ENCODE measurements around the gene PRRT1B.
"Not testable (repeated sequence)": the region's sequence is repeated elsewhere in the genome, so short reads cannot be mapped to it uniquely, and the experiment has no call there.

Gene PRRT1B

DNA sequence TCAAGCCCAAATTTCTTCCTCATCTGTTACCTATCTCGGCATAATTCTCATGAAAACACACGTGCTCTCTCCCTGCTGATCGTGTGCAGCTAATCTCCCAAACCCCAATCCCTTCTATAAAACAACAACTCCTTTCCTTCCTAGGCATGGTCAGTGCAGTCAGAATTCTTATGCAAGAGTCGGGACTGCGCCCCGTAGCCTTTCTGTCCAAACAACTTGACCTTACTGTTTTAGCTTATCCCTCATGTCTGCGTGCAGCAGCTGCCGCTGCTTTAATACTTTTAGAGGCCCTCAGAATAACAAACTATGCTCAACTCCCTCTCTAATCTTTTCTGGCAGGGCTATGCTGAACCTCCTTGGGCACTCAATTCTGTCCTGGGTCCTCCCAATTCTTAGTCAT lies 5.1 kb downstream of the PRRT1B start:
- not testable (repeated sequence) for DNase-seq (ENCODE audit: low read depth, low spot score)

DNA sequence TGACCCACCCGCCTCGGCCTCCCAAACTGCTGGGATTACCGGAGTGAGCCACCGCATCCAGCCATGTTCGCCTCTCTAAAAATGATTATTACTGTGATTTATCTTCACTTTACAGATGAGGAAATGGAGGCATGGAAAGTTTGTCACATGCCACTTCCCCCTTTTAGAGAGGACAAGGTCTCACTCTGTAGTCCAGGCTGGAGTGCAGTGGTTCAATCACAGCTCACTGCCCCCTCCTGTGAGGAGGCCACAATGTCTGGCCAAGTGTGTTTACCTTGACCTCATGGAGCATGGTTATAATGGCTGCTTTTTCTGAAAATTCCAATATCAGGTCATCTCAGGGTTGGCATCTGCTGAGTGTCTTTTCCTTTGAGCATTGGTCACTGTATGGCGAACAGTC lies 6.7 kb downstream of the PRRT1B start:
- DNase-seq (ENCODE audit: low read depth, low spot score) = no peak

DNA sequence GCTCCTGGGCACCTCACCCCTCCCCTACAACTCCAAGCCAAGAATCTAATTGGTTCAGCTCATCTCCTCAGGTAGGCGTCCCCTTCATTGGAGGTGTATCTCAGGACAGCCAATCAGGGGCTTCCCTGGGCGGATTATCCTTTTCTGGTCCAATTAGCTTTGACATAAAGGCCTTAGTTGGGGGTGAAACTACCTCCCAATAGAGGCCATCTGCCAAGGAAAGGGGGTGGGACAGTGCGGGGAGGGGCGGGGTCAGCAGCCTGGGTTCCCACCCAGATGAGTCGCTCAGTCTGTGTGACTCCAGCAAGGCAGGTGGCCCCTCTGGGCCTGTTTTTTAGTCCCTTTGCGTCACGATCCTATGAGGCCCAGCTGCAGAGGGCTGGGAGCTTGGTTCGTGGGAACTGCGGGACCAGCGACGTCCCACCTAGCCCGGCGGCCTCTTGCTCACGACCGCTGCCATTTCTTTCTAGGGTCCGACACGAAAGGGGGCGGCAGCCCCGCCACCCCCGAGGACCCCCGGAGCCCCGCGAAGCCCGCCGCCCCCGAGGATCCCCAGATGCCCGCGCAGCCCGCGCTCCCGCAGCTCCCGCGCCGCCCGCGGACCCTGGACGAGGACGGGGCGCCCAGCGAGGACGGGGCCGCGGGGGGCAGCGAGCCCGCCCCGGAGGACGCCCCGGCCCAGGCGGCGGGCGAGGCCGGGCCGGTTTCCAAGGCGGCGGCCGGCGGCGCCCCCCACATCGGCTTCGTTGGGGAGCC lies 8.9 kb downstream of the PRRT1B start:
- no peak for DNase-seq (ENCODE audit: low read depth, low spot score)

DNA sequence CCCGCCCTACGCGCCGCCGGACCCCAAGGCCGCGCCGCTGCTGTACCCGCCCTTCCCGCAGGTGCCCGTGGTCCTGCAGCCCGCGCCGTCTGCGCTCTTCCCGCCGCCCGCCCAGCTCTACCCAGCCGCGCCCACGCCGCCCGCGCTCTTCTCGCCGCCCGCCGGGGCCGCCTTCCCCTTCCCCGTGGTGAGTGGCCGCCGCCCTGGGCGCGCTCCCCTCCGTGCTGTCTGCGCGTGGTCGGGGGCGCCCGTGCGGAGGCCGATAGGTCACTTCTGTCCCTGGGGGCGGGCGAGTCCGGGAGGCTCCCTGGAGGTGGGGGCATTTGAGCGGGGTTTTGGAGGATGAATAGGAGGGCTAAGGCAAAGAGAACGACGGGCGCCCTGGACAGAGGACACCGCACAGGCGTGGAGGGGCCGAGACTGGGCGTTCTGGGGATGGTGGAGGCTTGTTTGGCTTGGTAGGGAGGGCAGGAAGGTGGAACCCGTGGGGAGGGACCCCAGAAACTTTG lies 9.6 kb downstream of the PRRT1B start:
- DNase-seq (ENCODE audit: low read depth, low spot score) = no peak

DNA sequence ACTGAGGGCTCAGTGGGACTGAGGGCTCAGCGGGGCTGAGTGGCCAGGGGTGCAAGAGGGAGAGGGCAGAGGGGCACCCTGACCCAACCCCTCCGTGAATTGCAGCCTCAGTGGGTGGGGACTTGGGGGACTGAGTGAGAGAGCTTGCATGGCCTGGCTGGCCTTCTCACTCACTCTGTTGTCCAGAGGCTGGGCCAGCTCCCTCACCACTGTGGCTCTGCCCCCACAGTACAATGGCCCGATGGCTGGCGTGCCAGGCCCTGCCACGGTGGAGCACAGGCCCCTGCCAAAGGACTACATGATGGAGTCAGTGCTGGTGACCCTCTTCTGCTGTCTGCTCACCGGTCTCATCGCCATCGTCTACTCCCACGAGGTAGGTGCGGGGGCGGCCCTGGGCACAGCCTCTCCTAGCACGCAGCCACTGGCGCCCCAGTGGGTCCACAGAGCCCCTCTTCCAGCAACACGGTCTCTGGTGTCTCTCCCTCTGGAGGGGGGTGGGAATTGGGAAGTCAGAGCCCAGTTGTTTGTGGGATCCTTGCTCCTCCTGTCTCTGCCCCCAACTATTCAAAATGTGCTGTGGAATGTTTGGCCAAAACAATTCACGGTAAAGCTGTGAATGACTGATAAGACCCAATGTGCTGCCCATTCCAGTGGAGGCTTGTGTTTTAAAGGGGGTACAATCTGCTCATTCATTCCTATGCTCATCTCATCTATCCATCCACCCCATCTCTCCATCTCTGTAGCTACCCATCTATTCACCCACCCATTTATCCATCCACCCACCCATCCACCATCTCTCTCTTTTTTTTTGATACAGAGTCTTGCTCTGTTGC lies 10.7 kb downstream of the PRRT1B start:
- DNase-seq (ENCODE audit: low read depth, low spot score) = no peak

DNA sequence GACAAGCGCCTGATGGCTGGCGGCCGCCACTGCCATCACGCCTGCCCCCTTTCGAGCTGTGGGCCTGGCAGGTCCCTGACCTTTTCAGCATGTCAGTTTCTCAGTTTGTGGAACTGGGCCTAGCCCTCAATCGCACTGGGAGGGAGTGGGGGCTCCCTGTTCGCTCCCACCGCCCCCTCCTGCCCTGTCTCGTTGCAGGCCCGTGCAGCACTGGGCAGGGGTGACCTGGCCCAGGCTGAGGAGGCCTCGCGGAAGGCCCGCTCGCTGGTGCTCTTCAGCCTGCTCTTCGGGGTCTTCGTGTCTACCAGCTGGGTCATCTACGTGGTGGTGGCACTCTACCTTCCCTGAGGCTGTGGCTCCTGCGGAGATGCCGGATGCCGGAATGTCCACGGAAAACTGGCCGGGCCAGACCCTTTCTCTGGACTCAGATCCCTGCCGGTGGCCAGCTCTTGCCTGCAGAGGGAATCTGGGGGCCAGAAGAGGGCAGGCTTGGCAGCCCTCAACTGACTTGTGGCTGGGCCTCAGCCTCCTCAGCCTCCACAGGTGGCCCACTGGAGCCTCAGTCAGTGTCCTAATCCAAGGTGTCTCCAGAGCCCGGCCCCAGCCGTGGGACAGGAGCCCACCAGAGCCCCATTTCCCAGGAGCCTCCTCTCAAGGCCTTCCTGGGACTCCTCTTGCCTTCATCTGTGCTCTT lies 12.7 kb downstream of the PRRT1B start:
- no peak for DNase-seq (ENCODE audit: low read depth, low spot score)

DNA sequence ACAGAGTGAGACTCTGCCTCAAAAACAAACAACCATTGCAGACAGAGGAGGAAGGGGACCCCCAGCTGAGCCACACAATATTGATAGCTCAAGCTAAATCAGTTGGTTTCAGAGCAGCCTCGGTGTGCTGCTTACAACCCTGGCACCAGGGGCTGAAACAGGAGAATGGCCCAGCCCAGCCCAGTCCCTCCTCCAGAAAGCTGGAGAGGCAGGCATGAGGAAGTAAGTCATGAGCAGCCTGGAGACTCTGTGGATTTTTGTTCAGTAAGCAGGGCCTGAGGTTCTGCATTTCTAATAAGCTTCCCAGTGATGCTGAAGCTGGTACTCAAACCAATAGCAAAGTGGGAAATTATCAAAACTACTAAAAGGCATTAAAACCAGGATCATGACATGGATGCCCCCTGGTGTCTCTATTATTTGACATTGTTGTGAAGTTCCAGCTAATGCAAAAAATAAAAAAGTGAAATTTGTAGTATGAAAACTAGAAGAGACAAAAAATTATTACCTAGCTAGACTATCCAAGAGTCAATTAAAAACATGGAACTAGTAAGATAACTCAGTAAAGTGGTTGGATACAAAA lies 14.2 kb downstream of the PRRT1B start:
- no peak for DNase-seq (ENCODE audit: low read depth, low spot score)

DNA sequence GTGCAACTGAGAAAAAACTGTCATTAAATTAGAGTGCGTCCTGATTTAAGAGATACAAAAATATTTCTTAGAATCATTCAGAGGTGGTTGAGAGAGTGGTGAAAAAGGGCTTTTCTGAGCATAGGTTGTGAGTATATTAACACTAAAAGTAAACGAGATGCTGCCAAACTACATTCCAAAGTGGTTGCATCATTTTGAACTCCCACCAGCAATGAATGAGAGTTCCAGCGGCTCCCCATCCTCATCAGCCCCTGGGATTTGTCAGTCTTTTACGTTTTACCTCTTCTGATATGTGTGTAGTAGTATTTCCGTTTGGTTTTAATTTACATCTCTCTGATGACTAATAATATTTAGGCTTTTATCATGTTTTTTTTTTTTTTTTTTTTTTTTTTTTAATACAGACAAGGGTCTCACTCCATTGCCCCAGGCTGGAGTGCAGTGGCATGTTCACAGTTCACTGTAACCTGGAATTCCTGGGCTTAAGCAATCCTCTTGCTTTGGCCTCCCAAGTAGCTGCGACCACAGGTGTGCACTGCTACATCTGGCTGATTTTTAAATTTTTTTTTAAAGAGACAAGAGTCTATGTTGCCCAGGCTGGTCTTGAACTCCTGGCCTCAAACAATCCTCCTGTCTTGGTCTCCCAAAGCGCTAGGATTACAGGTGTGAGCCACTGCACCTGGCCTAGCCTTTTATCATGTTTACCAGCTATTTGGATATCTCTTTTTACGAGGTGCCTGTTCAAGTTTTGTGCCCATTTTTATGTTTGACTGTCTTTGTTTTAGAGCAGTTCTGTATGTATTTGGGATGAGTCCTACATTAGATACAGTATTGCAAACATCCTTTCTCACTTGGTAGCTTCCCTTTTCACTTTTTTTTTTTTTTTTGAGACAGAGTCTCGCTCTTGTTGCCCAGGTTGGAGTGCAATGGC lies 17.0 kb downstream of the PRRT1B start:
- DNase-seq (ENCODE audit: low read depth, low spot score) = no peak

DNA sequence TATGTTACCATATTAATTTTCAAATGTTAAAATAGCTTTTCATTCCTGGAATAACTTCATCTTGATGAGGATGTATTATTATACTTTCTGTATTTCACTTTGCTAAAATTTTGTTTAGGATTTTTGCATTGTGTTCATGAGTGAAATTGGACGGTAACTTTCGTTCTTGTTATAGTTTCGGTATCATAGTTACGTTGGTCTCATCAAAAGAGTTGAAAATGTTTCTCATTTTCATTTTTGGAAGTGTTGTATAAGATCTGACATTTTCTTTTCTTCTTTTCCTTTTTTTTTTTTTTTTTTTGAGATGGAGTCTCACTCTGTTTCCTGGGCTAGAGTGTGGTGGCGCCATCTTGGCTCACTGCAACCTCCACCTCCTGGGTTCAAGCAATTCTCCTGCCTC lies 20.0 kb downstream of the PRRT1B start:
- no peak for DNase-seq (ENCODE audit: low read depth, low spot score)

DNA sequence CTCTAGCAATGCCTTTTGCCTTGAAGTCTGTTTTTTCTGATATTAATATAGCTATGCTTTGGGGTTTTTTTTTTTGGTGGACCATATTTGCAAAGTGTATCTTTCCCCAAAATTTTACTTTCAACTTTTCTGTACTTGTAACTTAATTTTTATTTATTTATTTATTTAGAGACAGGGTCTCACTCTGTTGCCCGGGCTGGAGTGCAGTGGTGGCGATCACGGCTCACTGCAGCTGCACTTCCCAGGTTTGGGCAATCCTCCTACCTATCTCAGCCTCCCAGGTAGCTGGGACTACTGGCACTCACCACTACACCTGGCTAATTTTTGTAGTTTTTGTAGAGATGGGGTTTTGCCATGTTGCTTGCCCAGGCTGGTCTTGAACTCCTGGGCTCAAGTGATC lies 20.8 kb downstream of the PRRT1B start:
- DNase-seq (ENCODE audit: low read depth, low spot score) = no peak

DNA sequence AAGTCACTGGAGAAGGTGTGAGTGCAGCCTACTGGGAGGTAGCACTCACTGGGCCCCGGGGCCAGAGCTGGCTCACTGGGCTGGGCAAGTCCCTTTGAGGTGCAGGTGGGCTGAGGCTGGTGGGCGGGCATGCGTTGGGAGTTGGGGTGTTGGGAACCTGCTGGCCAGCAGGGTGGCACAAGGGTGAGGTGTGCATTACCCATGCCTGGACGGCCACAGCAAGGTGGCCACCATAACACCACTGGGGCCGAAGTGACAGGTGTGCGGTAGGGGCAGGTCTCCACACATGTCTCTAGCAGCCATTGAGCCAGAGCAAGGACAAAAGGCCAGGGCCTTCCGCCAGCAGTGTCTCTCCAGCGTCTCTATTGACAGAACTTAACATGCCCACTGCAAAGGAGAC lies 22.6 kb downstream of the PRRT1B start:
- DNase-seq (ENCODE audit: low read depth, low spot score) = no peak

DNA sequence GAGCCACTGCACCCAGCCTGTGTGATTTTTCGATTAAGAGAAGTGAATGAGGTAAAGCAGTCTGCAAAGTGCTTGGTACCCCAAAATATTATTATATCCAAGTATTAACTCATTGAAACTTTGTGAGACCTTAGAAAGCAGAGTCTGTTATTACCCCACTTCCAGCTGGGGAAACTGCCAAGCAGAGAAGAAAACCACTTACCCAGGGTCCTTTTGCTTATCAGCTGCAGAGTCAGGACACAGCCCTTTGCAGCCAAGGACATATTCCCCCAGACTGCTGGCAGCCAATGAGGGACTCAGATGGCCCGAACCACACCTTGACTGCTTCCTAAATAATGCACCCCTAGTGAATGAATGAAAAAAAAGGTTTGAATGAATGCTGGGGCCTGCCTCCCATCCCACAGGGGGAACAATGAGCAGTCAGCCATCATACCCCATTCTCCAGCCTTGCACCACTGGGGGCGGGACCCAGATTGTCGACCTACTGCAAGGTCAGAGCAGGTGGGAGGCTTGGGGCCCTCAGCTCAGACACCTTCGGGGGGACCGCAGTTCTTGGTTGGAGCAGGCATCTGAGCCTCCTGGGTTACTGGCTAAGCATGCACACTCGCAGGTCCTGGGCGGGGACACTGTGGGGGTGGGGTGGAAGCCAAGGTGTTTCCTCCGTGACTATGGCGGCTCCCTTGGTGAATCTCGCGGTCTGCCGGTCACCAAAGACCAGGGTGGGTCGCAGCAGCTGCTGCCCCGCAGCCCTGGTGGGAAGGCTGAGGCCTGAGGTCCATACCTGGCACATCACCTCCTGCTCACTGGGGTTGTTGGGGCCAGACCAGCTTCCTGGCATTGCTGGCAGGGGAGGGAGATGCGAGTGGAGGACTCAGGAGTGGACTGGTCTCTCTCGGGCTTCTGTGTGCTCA lies 29.7 kb downstream of the PRRT1B start:
- DNase-seq (ENCODE audit: low read depth, low spot score) = no peak

DNA sequence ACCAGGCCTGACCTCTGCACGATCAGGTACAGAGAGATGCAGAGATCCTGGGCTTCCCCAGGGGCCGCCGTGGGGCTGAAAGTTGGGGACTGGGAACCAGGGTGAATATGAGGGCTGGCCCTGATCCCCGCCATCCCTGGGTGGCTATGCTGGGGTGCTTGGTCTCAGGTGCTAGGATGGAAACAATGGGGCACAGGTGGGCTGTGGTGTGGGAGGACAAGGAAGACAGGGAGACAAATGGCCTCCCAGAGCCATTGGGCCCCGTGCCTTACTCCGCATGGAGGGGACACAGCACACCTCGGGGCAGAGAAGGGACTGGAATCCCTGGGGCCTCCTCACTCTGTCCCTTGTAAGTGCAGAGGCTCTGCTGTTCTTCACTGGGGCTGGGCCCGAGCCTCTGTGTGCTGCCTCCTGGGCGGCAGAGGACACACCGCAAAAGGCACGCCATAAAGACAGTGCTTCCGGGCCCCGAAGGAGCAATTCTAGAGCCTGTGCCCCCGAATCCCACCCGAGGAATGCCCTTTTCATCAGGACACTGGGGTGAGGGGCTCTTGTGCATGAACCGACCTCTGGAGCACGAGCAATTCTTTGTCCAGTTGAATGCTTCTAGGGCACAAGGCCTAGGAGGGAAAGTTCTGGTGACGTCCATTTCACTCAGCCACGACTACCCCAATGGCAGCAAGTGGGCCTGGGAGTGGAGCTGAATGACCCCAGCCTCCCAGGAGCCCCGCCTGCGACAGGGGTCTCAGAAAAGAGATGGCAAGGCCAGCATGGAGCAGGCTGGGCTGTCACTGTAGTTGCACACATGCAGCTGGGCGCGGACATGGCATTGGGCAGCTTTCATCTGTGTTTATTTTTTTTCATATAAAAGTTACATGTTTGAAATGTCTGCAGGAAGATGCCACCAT lies 30.9 kb downstream of the PRRT1B start:
- DNase-seq (ENCODE audit: low read depth, low spot score) = no peak

DNA sequence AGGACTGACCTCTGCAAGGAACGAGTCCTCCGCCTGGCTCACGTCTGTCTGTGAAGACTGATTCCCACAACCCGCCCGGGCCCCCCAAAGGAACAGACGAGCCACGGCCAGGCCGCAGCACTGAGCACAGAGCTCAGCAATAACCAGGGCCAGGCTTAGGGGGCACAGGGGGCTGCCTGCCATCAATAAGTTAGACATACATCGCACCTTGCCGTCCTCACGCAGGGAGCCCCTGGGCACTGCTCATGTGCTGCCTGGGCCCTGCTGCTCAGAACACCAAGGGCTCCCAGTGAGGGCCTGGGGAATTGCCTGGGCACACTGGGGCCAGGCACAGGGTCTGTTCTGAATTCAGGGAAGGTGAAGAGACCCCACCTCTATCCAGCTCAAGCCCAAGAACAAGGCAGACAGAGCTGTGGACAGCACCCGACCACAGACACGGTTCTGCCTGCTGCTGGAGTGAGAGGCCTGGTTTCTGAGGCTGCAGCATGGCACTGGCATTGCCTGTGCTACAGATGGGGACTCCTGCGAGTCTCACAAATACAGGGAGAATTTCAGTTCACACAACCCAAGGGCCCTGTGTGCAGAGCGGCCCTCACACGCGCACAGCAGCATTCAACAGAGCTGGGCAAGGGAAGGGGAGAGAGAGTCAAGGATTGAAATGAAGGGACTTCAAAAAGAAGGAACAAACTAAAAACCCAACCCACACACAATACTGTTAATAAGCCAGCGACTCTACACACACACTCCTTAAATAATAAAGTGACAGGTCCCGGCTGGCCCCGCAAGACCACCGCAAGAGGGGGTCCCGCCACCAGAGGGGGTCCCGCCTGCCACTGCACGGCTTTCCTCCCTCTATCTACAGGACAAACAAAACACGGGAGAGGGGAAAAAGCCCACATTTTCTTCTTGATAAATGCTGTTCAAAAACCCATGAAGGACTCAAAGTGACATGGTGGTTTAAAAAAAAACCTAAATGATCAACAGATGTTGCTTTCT lies 32.0 kb downstream of the PRRT1B start:
- DNase-seq (ENCODE audit: low read depth, low spot score) = no peak

DNA sequence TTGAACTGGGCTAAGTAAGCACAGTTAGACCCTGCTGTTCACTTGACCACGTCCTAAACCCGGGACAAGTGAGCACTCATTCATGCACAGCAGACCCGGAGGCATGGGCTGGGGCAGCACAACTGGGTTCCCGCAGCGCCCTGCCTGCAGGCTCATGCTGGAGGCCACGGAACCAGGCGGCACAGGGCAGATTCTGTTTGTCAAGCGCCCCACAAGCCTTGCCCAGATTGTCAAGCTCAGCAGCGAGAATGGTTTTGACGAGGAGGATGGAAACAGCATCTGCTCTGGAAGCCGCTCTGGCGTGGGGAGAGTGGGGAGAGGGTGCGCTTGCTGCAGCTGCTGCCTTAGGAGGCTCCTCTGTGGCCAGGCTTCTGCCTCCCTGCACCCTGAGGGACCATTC lies 32.7 kb downstream of the PRRT1B start:
- DNase-seq (ENCODE audit: low read depth, low spot score) = no peak

DNA sequence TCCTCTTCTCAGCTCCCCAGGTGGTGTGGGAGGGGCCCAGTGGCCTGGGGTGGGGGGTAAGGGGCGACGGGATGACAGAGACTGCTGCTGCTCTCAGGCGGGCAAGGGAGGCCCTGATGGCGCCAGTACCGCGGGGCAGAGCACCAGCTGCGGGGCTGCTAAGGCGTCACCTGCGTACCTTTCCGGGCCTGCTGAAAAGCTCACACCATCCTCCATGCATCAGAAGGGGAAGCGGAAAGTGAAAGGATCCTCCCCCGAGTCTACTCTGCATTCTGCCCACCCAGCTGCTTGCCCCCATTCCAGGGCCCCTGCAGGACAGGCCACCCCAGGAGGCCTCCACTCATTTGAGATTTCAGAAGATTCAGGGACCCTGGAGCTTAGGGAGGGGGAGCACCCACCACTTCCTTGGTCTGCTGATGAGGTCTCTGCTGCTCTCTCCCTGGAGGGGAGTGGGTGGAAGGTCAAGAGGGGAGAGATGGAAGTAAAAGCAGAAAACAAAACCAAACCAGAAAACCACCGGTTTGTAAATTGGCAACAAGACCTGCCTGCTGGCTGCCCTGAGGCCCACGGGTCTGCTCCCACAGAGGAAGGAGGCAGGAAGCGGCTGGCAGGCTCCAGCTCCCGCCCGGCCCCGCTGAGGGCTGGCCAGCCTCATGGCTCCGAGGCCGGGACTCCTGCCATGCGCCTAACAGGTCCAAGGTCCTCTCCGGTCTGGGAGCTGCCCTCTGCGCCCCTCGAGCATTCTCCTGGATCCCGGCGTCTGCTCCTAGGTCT lies 33.6 kb downstream of the PRRT1B start:
- DNase-seq (ENCODE audit: low read depth, low spot score) = peak; percentile 17

DNA sequence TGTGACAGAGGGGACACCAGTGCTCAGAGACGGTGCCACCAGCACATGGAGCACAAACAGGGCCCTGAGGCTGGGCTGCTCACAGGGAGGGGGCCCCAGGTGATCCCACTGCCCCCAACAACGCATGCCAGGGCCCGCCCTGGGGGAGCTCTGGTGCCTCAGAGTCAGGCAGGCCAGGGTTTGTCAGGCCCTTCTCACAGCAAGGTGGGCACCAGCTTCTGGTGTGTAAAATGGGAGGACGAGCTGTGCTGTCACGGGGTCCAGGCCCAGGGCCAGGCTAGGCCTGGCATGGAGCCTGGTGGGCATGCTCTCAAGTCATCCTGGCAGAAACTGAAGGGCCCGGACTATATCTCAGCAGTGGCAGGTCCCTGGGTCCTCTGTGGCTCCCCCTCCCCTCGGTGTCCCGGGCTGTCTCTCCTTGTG lies 34.5 kb downstream of the PRRT1B start:
- DNase-seq (ENCODE audit: low read depth, low spot score) = no peak
